GM23248 (cell line): ENCODE results near the gene ERMAP. TPM values are rescaled to one million over a fixed set of nuclear protein-coding genes. Genes with fewer than 3 reads are reported as not detected.

Experiments used
- DNase-seq: peaks from one replicate; pipeline ENCODE4 v3.0.0-alpha.2; 2015
- H2AFZ ChIP-seq: fragments of 200-600 bp; sonication (generic); 2 replicates; pipeline ENCODE4 v1.6.1; 2016; ENCODE audit warnings: antibody characterized with exemption
- H3F3A ChIP-seq: fragments of 200-600 bp; sonication (generic); 2 replicates; pipeline ENCODE4 v1.6.1; 2016; ENCODE audit warnings: mild to moderate bottlenecking, antibody characterized with exemption, mixed run types; ENCODE audit not compliant: insufficient read depth
- H3K27ac ChIP-seq: fragments of 200-600 bp; sonication (generic); 2 replicates; pipeline ENCODE4 v1.5.1; 2016; ENCODE audit warnings: mild to moderate bottlenecking
- H3K27me3 ChIP-seq: fragments of 200-600 bp; sonication (generic); replicated peaks from 2 replicates; pipeline ENCODE4 v1.6.1; 2016; ENCODE audit warnings: mild to moderate bottlenecking; ENCODE audit not compliant: insufficient read depth
- H3K36me3 ChIP-seq: fragments of 200-600 bp; sonication (generic); 2 replicates; pipeline ENCODE4 v1.6.1; 2016; ENCODE audit warnings: low read depth, mild to moderate bottlenecking
- H3K4me1 ChIP-seq: fragments of 200-600 bp; sonication (generic); 2 replicates; pipeline ENCODE4 v1.6.1; 2016; ENCODE audit warnings: mild to moderate bottlenecking; ENCODE audit not compliant: insufficient read depth
- H3K4me2 ChIP-seq: fragments of 200-600 bp; sonication (generic); one replicate; pipeline ENCODE4 v1.6.1; 2016; ENCODE audit warnings: mild to moderate bottlenecking; ENCODE audit not compliant: unreplicated experiment
- H3K4me3 ChIP-seq: fragments of 200-600 bp; sonication (generic); 2 replicates; pipeline ENCODE4 v1.5.1; 2016; ENCODE audit warnings: mild to moderate bottlenecking
- H3K79me2 ChIP-seq: fragments of 200-600 bp; sonication (generic); 2 replicates; pipeline ENCODE4 v1.6.1; 2016; ENCODE audit warnings: mild to moderate bottlenecking; ENCODE audit not compliant: insufficient read depth
- H3K9ac ChIP-seq: fragments of 200-600 bp; sonication (generic); 2 replicates; pipeline ENCODE4 v1.6.1; 2016; ENCODE audit warnings: mild to moderate bottlenecking
- H3K9me2 ChIP-seq: fragments of 200-600 bp; sonication (generic); 2 replicates; pipeline ENCODE4 v1.6.1; 2016; ENCODE audit warnings: mixed run types, mild to moderate bottlenecking, moderate library complexity; ENCODE audit not compliant: insufficient read depth
- H3K9me3 ChIP-seq: fragments of 200-600 bp; sonication (generic); one replicate; pipeline ENCODE4 v1.6.1; 2017; ENCODE audit warnings: low read depth
- H4K20me1 ChIP-seq: fragments of 200-600 bp; sonication (generic); 2 replicates; pipeline ENCODE4 v1.6.0; 2016; ENCODE audit not compliant: insufficient read depth
- EZH2 ChIP-seq: fragments of 200-600 bp; sonication (generic); IDR thresholded peaks from 2 replicates; pipeline ENCODE4 v1.6.1; 2018; ENCODE audit warnings: antibody characterized with exemption, mild to moderate bottlenecking; ENCODE audit not compliant: insufficient read depth, poor library complexity, severe bottlenecking
- EZH2phosphoT487 ChIP-seq: fragments of 200-600 bp; sonication (generic); IDR thresholded peaks from 2 replicates; pipeline ENCODE4 v1.6.1; 2018; ENCODE audit warnings: antibody characterized with exemption, moderate library complexity, mild to moderate bottlenecking, low read depth; ENCODE audit not compliant: insufficient read depth
- whole genome bisulfite sequencing, 2 experiments: methylation state at CpG; one replicate each; pipeline ENCODE4 v1.1.6; 2015 to 2017; ENCODE audit warnings: low lambda C conversion rate in 2 of 2, low coverage in 1 of 2; ENCODE audit errors: missing lambda C conversion rate in 2 of 2; 5-methylcytosine and 5-hydroxymethylcytosine counted together
- in situ Hi-C: fragments of 300-500 bp; cut with MboI; formaldehyde crosslinking; loops from 2 replicates; pipeline ENCODE4 v1.15.0; 2020
- polyA plus RNA-seq: library from polyadenylated mRNA; unstranded; fragments of >200 nt; fragmentation: Nextera tagmentation; extraction: Ambion mirVana; gene quantifications from 2 replicates; pipeline ENCODE4 v1.2.1, GENCODE V29; 2016
- total RNA-seq: library from RNA; depleted of rRNA; stranded (reverse); fragments of >200 nt; shearing (Covaris generic); gene quantifications from 2 replicates; pipeline ENCODE4 v1.2.3, GENCODE V29; 2014

The ERMAP gene
- total and polyA plus RNA-seq, 2 experiments from 2014 or later: 7.0 to 18.4 TPM

GRCh38 chr1:42824481-42825035, 7.6 kb downstream of the ERMAP start:
- Histone ChIP-seq H3K9me2 (no peaks in the 10 kb centered on the region), H3K27me3 (no peaks in the 10 kb centered on the region), H3K4me3 (no peak overlapping the region), H3K36me3 (no peaks in the 10 kb centered on the region), H3K4me2 (no peak overlapping the region), H3K9ac (no peak overlapping the region), H3K4me1 (peaks cover 13% of the 10 kb centered on the region), H3K9me3 (no peaks in the 10 kb centered on the region), H4K20me1 (no peaks in the 10 kb centered on the region), H2AFZ (no peak overlapping the region), H3K27ac (no peak overlapping the region), H3F3A (peaks cover 17% of the 10 kb centered on the region), H3K79me2 (peaks cover 22% of the 10 kb centered on the region)
- no peak for DNase-seq
- WGBS, 2 experiments: 98 to 100% methylated on average over 4 of the region's 4 CpGs
- in situ Hi-C loops: no loop called here
- TF ChIP-seq EZH2phosphoT487 (no peak), EZH2 (no peak)

GRCh38 chr1:42825036-42825851, 8.3 kb downstream of the ERMAP start:
- Histone ChIP-seq H3F3A (peaks cover 17% of the 10 kb centered on the region), H3K27me3 (no peaks in the 10 kb centered on the region), H3K9me3 (no peaks in the 10 kb centered on the region), H3K79me2 (peaks cover 15% of the 10 kb centered on the region), H3K4me2 (no peak overlapping the region), H3K36me3 (no peaks in the 10 kb centered on the region), H3K4me1 (peaks cover 13% of the 10 kb centered on the region), H3K9me2 (no peaks in the 10 kb centered on the region), H2AFZ (no peak overlapping the region), H3K9ac (no peak overlapping the region), H3K4me3 (no peak overlapping the region), H4K20me1 (no peaks in the 10 kb centered on the region), H3K27ac (no peak overlapping the region)
- no peak for DNase-seq
- 82 to 85% methylated on average over 10 of the region's 10 CpGs for WGBS, 2 experiments
- in situ Hi-C loops: no loop called here
- TF ChIP-seq EZH2: no peak
- no peak for TF ChIP-seq EZH2phosphoT487

GRCh38 chr1:42830631-42831030, 13.7 kb downstream of the ERMAP start:
- in situ Hi-C loops: no loop called here
- no peaks in the 10 kb centered on the region for H3K4me1 ChIP-seq
- H3K79me2 ChIP-seq: no peaks in the 10 kb centered on the region
- no peak overlapping the region for H2AFZ ChIP-seq
- H4K20me1 ChIP-seq: no peaks in the 10 kb centered on the region
- no peaks in the 10 kb centered on the region for H3K27me3 ChIP-seq
- no peaks in the 10 kb centered on the region for H3K9me3 ChIP-seq
- H3F3A ChIP-seq: no peaks in the 10 kb centered on the region
- no peaks in the 10 kb centered on the region for H3K9me2 ChIP-seq
- H3K4me2 ChIP-seq: no peak overlapping the region
- 94% methylated on average over 17 of the region's 17 CpGs for WGBS, 2 experiments
- no peak overlapping the region for H3K27ac ChIP-seq
- TF ChIP-seq EZH2phosphoT487: no peak
- TF ChIP-seq EZH2: no peak
- H3K9ac ChIP-seq: no peak overlapping the region
- DNase-seq: no peak
- H3K4me3 ChIP-seq: no peak overlapping the region
- peaks cover 13% of the 10 kb centered on the region; the same call in 1 of the 2 replicates for H3K36me3 ChIP-seq

GRCh38 chr1:42831273-42831672, 14.4 kb downstream of the ERMAP start:
- Histone ChIP-seq H3K9ac (no peak overlapping the region), H3K9me2 (no peaks in the 10 kb centered on the region), H3K4me3 (no peak overlapping the region), H4K20me1 (no peaks in the 10 kb centered on the region), H3K36me3 (peaks cover 13% of the 10 kb centered on the region; the same call in 1 of the 2 replicates), H3K79me2 (no peaks in the 10 kb centered on the region), H3F3A (no peaks in the 10 kb centered on the region), H3K4me2 (no peak overlapping the region), H3K27ac (no peak overlapping the region), H3K4me1 (no peaks in the 10 kb centered on the region), H3K9me3 (no peaks in the 10 kb centered on the region), H3K27me3 (no peaks in the 10 kb centered on the region), H2AFZ (no peak overlapping the region)
- in situ Hi-C loops: no loop called here
- DNase-seq: no peak
- TF ChIP-seq EZH2phosphoT487 (no peak), EZH2 (no peak)
